Heart right ventricle (tissue), 16 donors: Measurements from ENCODE around the gene OR6S1. TPM values are rescaled to one million over a fixed set of nuclear protein-coding genes. Genes with fewer than 3 reads are reported as not detected.

Source experiments
- ATAC-seq, 8 donors: fragments of 200-7000 bp; cut with Tn5 transposase; one replicate each; pipeline ENCODE4 v1.9.1; 2020; ENCODE audit warnings: mild to moderate bottlenecking in 8 of 8, moderate library complexity in 8 of 8, moderate number of reproducible peaks in 1 of 8
- DNase-seq, 2 donors: peaks; one replicate each; pipeline ENCODE4 v3.0.0-alpha.2; 2020
- H3K27ac ChIP-seq, 10 donors: fragments of 200-600 bp; sonication (generic) in 2 of 10; one replicate each; pipeline versions ENCODE4 v1.5.0 to v1.8.0; 2020 to 2022; ENCODE audit warnings: mild to moderate bottlenecking in 3 of 10
- H3K27me3 ChIP-seq, 7 donors: fragments of 200-600 bp; one replicate each; pipeline ENCODE4 v1.8.0; 2021 to 2022; ENCODE audit warnings: mild to moderate bottlenecking in 2 of 7
- H3K36me3 ChIP-seq, 9 donors: fragments of 200-600 bp; sonication (generic) in 1 of 9; one replicate each; pipeline versions ENCODE4 v1.5.0 to v1.8.0; 2020 to 2022; ENCODE audit warnings: mild to moderate bottlenecking in 2 of 9
- H3K4me1 ChIP-seq, 9 donors: fragments of 200-600 bp; sonication (generic) in 1 of 9; one replicate each; pipeline versions ENCODE4 v1.5.0 to v1.8.0; 2020 to 2022; ENCODE audit warnings: mild to moderate bottlenecking in 4 of 9
- H3K4me3 ChIP-seq, 10 donors: fragments of 200-600 bp; sonication (generic) in 2 of 10; one replicate each; pipeline versions ENCODE4 v1.5.0 to v1.8.0; 2020 to 2022; ENCODE audit warnings: mild to moderate bottlenecking in 7 of 10, moderate library complexity in 2 of 10
- H3K9me3 ChIP-seq, 11 donors: fragments of 200-600 bp in 10 of 11; sonication (generic) in 2 of 11; one replicate each; pipeline versions ENCODE4 v1.5.0 to v1.8.0; 2013 to 2022; ENCODE audit warnings: mild to moderate bottlenecking in 2 of 11, control low read depth in 1 of 11, moderate library complexity in 1 of 11
- WGBS, 2 donors: extraction: QIAGEN DNeasy Blood & Tissue Kit; methylation state at CpG; one replicate each; pipeline ENCODE4 v1.1.7; 2013; ENCODE audit warnings: inconsistent platforms in 1 of 2; 5-methylcytosine and 5-hydroxymethylcytosine counted together
- intact Hi-C, 10 donors: fragments of 100-400 bp; cut with DNase I; formaldehyde crosslinking; loops; one replicate each; pipeline versions ENCODE4 v1.11.1 to v1.14.2; 2022
- polyA plus RNA-seq, 2 donors: library from polyadenylated mRNA; stranded (reverse); fragments of 200-250 nt; gene quantifications; one replicate each; pipeline ENCODE4 v1.2.3, GENCODE V29; 2013
- total RNA-seq, 10 donors: library from RNA; stranded (reverse); fragmentation: NEBNext Ultra II Directional in 3 of 10; extraction: Animal tissue kit (Norgen Biotek cat#: 25700) in 3 of 10; gene quantifications; one replicate each; pipeline versions ENCODE4 v1.2.1 to v1.2.4, GENCODE V29; 2021 to 2023
- TF ChIP-seq, protein P1 (sequence below), 9 donors: fragments of 200-600 bp; sonication (generic) in 2 of 9; IDR thresholded peaks; one replicate each; pipeline versions ENCODE4 v1.5.0 to v1.8.0; 2021 to 2022; ENCODE audit warnings: antibody characterized with exemption in 9 of 9, mild to moderate bottlenecking in 5 of 9, moderate library complexity in 1 of 9
- donor health status: Arrhythmogenic right ventricular cardiomyopathy.
- donor health status: ischemic (EF 13 %, LVEDD 7.1; RV severe dilation, severe dysfunction).
- donor health status: healthy with polysubstance abuse.
- donor health status: DM: no; HTN: yes; CAD: no.
- donor health status: DM: no; HTN: no; CAD: no.
- donor health status: ischemic (EF 25% LVEDD 6.9; RV normal size, moderate dysfunction).
- donor health status: ischemic (EF 25% LVEDD 5.7; RV mildly dilated, moderate dysfunction).
- donor health status: healthy.
- donor health status: DM: yes; HTN: yes; CAD: no.
- donor health status: Ischemic cardiomyopathy.
- donor health status: ischemic (EF 35%, LVEDD 5.7; RV mildly dilated, moderate dysfunction).
- donor health status: nonischemic (EF 11% LVEDD 7.7; RV severe dilation, severe dysfunction).
- donor health status: DM: yes; HTN: yes; CAD: no.
- donor health status: PGD.
- donor health status: ischemic (EF 29% LVEDD 5.4; RV normal size, mild dysfunction).
- donor health status: nonischemic (EF 23%, LVEDD 6.1; RV moderate dilation, normal function).

The OR6S1 gene
- total and polyA plus RNA-seq, 12 donors = not detected

DNA sequence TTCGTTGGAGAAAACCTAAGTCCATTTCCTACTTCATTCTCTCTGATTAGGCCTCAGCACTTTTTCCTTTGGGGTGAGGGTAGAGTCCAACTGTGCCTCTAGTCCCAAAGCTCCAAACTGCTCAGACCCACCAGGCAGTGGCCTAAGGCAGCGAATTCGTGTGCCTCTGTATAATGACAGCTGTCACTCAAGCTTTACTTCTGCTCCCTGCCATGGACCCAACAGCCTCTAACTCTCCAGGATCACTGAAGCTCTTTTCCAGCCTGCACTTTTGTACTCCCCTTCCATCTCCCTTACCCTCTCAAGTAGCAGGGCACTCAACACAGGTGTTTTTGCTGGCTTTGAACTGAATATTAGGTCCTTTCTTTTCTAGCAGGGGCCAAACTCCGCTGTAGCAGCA is 14.8 kb upstream of the OR6S1 start:
- no peak for ATAC-seq
- H3K27me3 ChIP-seq = peaks cover 12 to 98% (median 96%) of the 10 kb centered on the region in 7 donors

DNA sequence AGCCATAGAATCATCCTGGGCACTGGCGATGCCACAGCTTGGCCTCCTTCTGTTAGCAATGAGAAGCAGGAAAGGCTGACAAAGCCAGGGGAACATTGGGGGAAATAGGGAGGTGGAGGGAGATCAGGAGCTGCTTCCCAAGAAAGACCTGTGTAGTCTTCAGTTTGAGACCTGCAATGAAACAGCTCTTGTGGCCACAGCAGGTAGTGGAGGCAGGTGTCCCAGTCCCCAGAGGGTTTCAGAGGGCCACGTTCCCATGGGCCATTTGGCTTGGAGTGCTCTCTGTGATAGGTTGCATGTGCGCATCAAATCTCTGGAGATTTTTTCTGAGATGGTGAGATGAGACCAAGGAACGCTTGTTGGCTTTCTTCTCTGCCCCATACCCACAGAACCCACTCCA is 14.4 kb upstream of the OR6S1 start:
- TF ChIP-seq, protein P1, sequence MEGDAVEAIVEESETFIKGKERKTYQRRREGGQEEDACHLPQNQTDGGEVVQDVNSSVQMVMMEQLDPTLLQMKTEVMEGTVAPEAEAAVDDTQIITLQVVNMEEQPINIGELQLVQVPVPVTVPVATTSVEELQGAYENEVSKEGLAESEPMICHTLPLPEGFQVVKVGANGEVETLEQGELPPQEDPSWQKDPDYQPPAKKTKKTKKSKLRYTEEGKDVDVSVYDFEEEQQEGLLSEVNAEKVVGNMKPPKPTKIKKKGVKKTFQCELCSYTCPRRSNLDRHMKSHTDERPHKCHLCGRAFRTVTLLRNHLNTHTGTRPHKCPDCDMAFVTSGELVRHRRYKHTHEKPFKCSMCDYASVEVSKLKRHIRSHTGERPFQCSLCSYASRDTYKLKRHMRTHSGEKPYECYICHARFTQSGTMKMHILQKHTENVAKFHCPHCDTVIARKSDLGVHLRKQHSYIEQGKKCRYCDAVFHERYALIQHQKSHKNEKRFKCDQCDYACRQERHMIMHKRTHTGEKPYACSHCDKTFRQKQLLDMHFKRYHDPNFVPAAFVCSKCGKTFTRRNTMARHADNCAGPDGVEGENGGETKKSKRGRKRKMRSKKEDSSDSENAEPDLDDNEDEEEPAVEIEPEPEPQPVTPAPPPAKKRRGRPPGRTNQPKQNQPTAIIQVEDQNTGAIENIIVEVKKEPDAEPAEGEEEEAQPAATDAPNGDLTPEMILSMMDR (IDR thresholded peaks at IDR 0.05) = no peak
- no peak for DNase-seq
- Histone ChIP-seq H3K4me1 (peaks cover 0 to 6% (median 0%) of the 10 kb centered on the region in 9 donors), H3K9me3 (no peaks in the 10 kb centered on the region), H3K27ac (no peak overlapping the region), H3K4me3 (no peak overlapping the region), H3K27me3 (peaks cover 14 to 99% (median 96%) of the 10 kb centered on the region in 7 donors), H3K36me3 (no peaks in the 10 kb centered on the region)
- 73 to 75% methylated on average over 4 of the region's 4 CpGs for WGBS, 2 donors
- intact Hi-C loops = no loop called here
- ATAC-seq = no peak

More for the DNA sequence above, 14.8 kb upstream of the OR6S1 start:
- Histone ChIP-seq H3K4me1 (peaks cover 0 to 6% (median 0%) of the 10 kb centered on the region in 9 donors), H3K9me3 (no peaks in the 10 kb centered on the region), H3K36me3 (no peaks in the 10 kb centered on the region), H3K4me3 (no peak overlapping the region), H3K27ac (no peak overlapping the region)
- WGBS, 2 donors = 71 to 72% methylated on average over 4 of the region's 4 CpGs
- TF ChIP-seq, protein P1 (IDR thresholded peaks at IDR 0.05) = no peak
- no peak for DNase-seq
- intact Hi-C loops = no loop called here

DNA sequence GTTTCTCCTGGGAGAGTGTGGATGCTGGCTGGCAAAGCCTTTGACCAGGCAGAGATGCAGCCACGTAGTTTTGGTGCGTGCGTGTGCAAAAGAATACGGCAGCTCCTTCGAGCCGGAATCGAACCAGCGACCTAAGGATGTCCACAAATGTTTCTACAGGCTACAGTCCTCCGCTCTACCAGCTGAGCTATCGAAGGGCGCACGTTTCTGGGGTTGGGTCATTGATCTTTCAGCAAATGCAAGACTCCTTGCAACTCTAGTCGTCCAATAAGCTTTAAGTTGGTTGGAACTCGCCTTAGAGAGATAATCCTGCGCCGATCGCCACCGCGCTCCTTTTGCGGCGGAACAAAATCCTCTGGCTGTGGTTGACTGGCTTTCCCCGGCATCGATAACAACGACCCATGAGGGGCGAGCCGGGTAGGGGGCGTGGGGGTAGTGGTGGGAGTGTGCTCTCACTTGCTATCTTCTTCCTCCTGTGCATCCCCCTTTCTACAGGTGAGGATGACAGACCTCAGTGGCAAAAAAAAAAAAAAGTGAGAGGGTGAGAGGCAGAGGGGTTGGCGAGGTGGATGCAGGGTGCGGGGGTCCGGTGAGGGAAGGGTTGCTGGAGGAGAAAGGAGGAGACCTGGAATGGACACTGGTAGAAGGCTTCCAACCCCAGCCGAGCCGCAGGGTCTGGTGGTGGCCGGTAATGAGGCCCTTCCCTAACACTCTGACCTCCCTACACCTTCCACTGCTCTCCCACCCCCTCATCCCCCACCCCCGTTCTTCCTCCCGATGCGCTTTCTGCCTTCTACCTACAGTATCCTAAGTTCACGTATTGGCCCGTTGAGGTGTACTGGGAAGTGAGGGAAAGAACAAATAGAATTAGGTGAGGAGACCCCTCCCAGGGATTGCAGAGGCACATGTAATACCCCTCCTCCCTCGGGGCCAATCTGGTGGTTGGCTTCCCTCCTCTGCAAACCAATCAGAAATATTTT is 11.8 kb upstream of the OR6S1 start:
- Histone ChIP-seq H3K9me3 (no peaks in the 10 kb centered on the region), H3K27ac (no peak overlapping the region), H3K36me3 (no peaks in the 10 kb centered on the region), H3K4me1 (peaks cover 0 to 6% (median 0%) of the 10 kb centered on the region in 9 donors), H3K4me3 (no peak overlapping the region), H3K27me3 (peaks cover 14 to 99% (median 91%) of the 10 kb centered on the region in 7 donors)
- 2 to 4% methylated on average over 36 to 39 of the region's 39 CpGs for WGBS, 2 donors
- intact Hi-C loops = no loop called here
- ATAC-seq = peak in 1 of 8 donors; percentile 15
- DNase-seq = no peak
- TF ChIP-seq, protein P1 (IDR thresholded peaks at IDR 0.05) = no peak

DNA sequence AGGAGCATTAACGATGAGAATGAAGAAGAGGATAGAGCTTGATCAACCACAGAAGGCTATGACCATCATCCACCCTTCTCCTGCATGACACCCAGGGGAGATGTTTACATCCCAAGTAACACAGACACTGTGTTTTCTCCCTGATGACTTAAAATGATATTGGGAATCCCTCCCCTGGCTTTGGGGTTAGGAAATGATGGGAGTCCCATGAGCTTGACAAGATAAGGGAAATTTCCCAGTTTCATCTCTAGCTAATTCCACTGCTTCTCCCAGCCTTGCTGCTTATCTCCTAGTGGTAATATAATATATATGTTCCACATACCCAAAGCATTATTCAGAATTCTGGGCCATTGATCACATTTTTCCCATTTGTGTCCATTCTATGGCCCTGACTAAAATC is 4.0 kb upstream of the OR6S1 start:
- H3K27ac ChIP-seq = no peak overlapping the region
- H3K4me1 ChIP-seq = no peaks in the 10 kb centered on the region
- H3K36me3 ChIP-seq = no peaks in the 10 kb centered on the region
- H3K27me3 ChIP-seq = peaks cover 0 to 85% (median 57%) of the 10 kb centered on the region in 7 donors
- H3K9me3 ChIP-seq = no peaks in the 10 kb centered on the region
- TF ChIP-seq, protein P1 (IDR thresholded peaks at IDR 0.05) = no peak
- DNase-seq (no peak), ATAC-seq (no peak)
- WGBS, 2 donors = 92 to 97% methylated on average over 1 of the region's 1 CpG
- H3K4me3 ChIP-seq = no peak overlapping the region
- intact Hi-C loops = no loop called here
